ENCODE measurements around the gene TFE3.
A peak's percentile ranks its signal among the peaks of the same experiment; 100 is the strongest.

The TFE3 gene

DNA sequence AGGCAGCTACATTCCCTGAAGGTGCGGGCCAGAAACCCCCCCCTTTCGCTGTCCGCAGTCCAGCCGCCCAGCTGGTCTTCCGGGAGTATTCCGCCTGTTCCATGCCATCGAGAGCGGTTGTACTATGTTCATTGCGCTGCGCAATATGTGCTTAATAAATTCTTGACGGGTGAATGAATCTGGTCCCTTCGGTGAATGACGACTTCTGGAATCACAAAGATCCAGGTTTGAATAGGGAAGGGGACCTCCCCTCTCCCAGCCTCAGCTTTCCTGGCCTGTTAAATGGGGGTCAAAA lies 777 bp upstream of the TFE3 start:
- no peak for DNase-seq (ENCODE audit: low spot score)
- in situ Hi-C loops (cut with MboI; ENCODE audit: low pct_unique_long_range_greater_than_20kb, low sequenced_read_pairs, unreplicated experiment): no loop called here
- TF ChIP-seq, protein P1, sequence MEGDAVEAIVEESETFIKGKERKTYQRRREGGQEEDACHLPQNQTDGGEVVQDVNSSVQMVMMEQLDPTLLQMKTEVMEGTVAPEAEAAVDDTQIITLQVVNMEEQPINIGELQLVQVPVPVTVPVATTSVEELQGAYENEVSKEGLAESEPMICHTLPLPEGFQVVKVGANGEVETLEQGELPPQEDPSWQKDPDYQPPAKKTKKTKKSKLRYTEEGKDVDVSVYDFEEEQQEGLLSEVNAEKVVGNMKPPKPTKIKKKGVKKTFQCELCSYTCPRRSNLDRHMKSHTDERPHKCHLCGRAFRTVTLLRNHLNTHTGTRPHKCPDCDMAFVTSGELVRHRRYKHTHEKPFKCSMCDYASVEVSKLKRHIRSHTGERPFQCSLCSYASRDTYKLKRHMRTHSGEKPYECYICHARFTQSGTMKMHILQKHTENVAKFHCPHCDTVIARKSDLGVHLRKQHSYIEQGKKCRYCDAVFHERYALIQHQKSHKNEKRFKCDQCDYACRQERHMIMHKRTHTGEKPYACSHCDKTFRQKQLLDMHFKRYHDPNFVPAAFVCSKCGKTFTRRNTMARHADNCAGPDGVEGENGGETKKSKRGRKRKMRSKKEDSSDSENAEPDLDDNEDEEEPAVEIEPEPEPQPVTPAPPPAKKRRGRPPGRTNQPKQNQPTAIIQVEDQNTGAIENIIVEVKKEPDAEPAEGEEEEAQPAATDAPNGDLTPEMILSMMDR (IDR thresholded peaks at IDR 0.05; ENCODE audit: extremely low read depth, insufficient read depth, missing control alignments): no peak

DNA sequence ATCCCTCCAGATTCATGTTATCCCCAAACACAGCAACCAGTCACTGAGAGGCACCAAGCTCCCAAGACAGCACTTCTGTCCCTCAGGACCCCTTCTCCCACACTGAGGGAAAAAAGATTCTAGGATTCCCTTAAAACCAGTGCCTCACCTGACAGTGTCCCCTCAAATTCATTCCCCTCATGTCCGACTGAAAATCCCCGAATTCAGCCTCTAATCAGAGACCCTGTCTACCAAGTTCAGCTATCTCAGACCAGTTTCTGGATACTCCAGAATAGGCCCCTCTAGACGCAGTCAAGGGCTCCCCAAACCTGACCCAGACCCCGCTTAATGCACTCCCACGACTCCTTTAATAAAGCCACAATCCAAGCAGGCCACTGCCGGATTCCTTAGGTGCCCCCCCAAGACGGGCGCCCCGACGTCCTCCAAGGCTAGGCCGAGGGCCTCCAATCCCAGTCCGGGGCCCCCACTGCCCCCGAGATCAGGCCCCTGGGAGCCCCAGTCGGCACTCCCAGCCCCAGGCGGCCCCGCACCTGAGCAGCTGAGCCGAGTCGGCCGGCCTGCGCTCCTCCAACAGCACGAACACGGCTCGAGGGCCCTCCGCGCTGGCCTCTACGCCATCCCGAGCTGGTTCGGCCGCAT lies 457 bp downstream of the TFE3 start:
- DNase-seq (ENCODE audit: low spot score): no peak
- in situ Hi-C loops (cut with MboI; ENCODE audit: low pct_unique_long_range_greater_than_20kb, low sequenced_read_pairs, unreplicated experiment): no loop called here
- TF ChIP-seq, protein P1 (IDR thresholded peaks at IDR 0.05; ENCODE audit: extremely low read depth, insufficient read depth, missing control alignments): no peak

DNA sequence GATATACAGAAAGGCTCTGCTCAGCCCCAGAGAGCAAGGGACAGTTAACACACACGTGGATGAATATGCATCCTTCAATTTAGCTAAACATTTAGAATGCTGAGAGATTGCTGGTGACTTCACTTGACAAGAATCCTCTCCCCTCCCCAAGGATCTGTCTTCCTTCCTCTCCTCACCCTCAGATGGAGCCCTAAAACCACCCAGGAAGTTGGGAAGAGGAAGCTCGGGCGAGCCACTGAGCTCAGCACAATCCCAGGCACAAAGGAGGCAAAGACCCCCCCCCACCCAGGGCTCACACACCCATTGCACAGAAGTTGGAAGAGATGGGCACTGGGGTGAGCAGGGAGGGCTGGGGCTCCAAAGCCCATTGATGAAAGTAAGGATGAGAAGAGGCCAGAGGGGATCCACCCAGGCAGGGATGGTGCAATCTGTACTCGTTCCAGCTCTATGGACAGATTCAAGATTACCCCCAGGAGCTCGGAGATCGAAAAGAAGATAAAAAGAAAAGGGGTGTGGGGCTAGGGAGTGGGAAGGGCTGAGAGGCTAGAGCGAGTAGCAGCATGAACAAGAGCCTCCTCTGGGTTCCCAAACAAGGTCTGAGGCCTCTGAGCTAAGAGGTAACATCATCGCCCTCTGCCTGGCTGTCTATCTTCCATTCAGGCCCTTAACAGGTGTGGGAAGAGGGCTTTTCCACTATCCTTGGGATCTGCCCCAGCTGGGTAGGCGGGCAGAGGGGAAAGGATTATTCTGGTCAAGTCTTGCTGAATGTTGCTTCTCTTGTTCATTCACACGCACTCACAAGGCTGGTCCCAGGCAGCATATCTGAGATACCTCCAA lies 1.2 kb downstream of the TFE3 start:
- TF ChIP-seq, protein P1 (IDR thresholded peaks at IDR 0.05; ENCODE audit: extremely low read depth, insufficient read depth, missing control alignments): no peak
- in situ Hi-C loops (cut with MboI; ENCODE audit: low pct_unique_long_range_greater_than_20kb, low sequenced_read_pairs, unreplicated experiment): no loop called here
- no peak for DNase-seq (ENCODE audit: low spot score)

DNA sequence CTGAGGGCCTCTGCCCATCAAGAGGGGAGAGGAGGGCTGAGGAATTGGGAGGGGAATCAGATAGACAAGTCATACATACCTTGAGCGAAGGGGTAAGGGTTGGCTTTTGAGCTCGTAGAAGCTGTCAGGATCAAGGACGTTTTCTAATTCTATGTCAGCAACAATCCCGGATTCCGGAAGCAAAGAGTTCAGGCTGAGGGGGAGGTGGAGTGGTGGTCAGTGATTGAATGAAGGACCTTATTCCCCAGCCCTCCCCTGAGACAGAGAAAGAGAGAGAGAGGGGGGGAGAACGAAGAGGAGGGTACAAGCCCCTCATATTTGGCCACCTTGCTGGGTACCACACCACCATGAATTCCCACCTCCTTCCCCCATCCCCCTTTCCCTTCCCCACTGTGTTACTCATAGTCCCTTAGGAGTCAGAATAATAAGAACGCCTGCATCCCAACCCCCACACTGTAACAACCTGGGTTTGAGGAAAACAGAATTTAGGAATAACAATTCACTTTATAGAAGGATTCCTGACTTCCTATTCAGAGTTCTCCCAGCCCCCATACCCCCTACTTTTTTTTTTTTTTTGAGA lies 2.7 kb downstream of the TFE3 start:
- TF ChIP-seq, protein P1 (IDR thresholded peaks at IDR 0.05; ENCODE audit: extremely low read depth, insufficient read depth, missing control alignments): no peak
- in situ Hi-C loops (cut with MboI; ENCODE audit: low pct_unique_long_range_greater_than_20kb, low sequenced_read_pairs, unreplicated experiment): no loop called here
- DNase-seq (ENCODE audit: low spot score): no peak

DNA sequence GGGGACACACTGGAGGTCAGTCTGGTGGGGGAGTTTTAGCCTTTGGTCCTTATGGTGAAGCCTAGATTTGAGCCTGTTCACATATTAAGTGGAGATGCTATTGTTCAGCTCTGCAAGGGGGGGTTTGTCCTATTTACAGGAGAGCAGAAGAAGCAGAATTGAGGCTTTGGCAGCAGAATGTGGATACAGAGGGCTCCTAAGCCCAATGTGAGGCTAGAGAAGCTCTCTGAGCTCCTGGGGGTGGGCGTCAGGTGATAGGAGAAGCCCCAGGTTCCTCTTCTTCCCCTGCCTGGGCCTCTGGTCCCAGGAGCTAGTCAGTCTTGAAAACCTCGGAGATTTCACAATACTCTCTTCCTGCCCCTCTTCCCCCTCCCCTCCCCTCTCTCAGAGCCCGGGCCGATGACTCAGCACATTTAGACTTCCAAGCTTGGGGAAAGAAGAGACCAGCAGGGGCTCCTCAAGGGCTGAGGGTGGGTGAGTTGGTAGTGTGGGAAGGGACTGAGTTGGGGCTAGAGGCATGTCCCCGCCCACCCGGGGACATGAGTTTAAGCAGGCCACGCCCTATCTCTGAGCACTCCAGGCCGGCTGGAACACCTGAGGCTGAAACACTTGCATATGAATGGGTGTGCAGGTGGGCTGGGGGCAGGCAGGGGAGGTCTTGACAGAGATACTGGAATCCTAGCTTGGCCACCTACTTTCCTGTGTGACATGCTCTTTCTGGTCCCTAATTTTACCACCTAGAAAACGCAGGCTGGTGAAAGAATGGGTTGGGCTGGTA lies 3.4 kb downstream of the TFE3 start:
- TF ChIP-seq, protein P1 (IDR thresholded peaks at IDR 0.05; ENCODE audit: extremely low read depth, insufficient read depth, missing control alignments): no peak
- in situ Hi-C loops (cut with MboI; ENCODE audit: low pct_unique_long_range_greater_than_20kb, low sequenced_read_pairs, unreplicated experiment): no loop called here
- peak; percentile 53 for DNase-seq (ENCODE audit: low spot score)

DNA sequence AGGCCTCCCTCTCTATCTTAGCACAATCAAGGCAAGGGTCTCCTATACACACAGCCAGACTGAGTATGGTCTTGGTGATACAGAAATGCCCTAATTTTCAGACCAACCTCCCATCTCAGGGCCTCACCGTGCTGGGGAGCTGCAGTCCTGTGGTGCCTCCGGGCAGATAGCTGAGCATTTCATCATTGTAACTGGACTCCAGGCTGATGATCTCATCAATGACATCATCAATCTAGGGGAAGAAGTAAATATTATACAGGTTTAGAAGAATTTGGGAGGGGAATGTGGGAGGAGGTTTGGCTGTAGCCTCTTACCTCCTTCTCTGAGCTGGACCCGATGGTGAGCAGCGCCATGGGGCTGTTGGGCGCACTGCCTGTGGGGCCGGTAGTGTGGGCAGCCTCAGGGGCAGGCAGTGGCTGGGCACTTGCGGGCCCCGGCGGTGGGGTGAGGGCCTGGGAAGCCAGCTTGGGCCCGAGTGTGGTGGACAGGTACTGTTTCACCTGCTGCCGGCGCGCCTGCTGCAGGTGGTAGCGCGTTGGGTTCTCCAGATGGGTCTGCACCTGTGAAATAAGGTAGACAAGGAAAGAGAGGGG lies 5.2 kb downstream of the TFE3 start:
- DNase-seq (ENCODE audit: low spot score): no peak
- TF ChIP-seq, protein P1 (IDR thresholded peaks at IDR 0.05; ENCODE audit: extremely low read depth, insufficient read depth, missing control alignments): no peak
- in situ Hi-C loops (cut with MboI; ENCODE audit: low pct_unique_long_range_greater_than_20kb, low sequenced_read_pairs, unreplicated experiment): no loop called here
